SU-DHL-6 (cell line): ENCODE results near the gene MAPKAPK3.

Experiments
- H2AFZ ChIP-seq: fragments of 200-600 bp; sonication (generic); 2 replicates; pipeline ENCODE4 v1.6.1; 2014; ENCODE audit warnings: low read depth, mild to moderate bottlenecking, moderate library complexity, mixed read lengths, antibody characterized with exemption, low read length; ENCODE audit not compliant: severe bottlenecking
- H3F3A ChIP-seq: fragments of 200-600 bp; shearing (Covaris generic); 2 replicates; pipeline ENCODE4 v1.6.0; 2016; ENCODE audit warnings: antibody characterized with exemption, mild to moderate bottlenecking; ENCODE audit not compliant: insufficient read depth
- H3K27ac ChIP-seq: fragments of 200-600 bp; sonication (generic); 2 replicates; pipeline ENCODE4 v1.5.1; 2016; ENCODE audit warnings: low read depth, mild to moderate bottlenecking, low read length, moderate library complexity, mixed read lengths
- H3K27me3 ChIP-seq: fragments of 200-600 bp; sonication (generic), shearing (Covaris generic); 2 replicates; pipeline ENCODE4 v1.6.0; 2014; ENCODE audit warnings: mild to moderate bottlenecking, low read length
- H3K36me3 ChIP-seq: fragments of 200-600 bp; sonication (generic); 2 replicates; pipeline ENCODE4 v1.6.1; 2014; ENCODE audit warnings: mild to moderate bottlenecking, low read length, mixed read lengths
- H3K4me2 ChIP-seq: fragments of 300-600, 200-600 bp; shearing (Covaris generic), sonication (generic); 2 replicates; pipeline ENCODE4 v1.6.0; 2014; ENCODE audit warnings: low read length, low read depth, mild to moderate bottlenecking; ENCODE audit not compliant: poor library complexity, severe bottlenecking
- H3K4me3 ChIP-seq: fragments of 200-600 bp; sonication (generic); 2 replicates; pipeline ENCODE4 v1.5.1; 2014; ENCODE audit warnings: antibody characterized with exemption, low read length, mild to moderate bottlenecking, mixed read lengths; ENCODE audit not compliant: insufficient read depth, poor library complexity, severe bottlenecking
- H3K79me2 ChIP-seq: fragments of 200-600 bp; sonication (generic); 2 replicates; pipeline ENCODE4 v1.6.1; 2014; ENCODE audit warnings: mild to moderate bottlenecking, low read length, moderate library complexity; ENCODE audit not compliant: insufficient read depth
- H3K9ac ChIP-seq: fragments of 200-600 bp; sonication (generic); 2 replicates; pipeline ENCODE4 v1.7.0; 2014; ENCODE audit warnings: mild to moderate bottlenecking, low read length
- H3K9me2 ChIP-seq: fragments of 200-600 bp; sonication (generic); replicated peaks from 2 replicates; pipeline ENCODE4 v1.6.1; 2014; ENCODE audit warnings: low read length; ENCODE audit not compliant: insufficient read depth
- H3K9me3 ChIP-seq: fragments of 200-600 bp; sonication (generic); 2 replicates; pipeline ENCODE4 v1.6.1; 2014; ENCODE audit warnings: low read length, mixed read lengths; ENCODE audit not compliant: insufficient read depth
- H4K20me1 ChIP-seq: fragments of 200-600 bp; sonication (generic); 2 replicates; pipeline ENCODE4 v1.6.1; 2014; ENCODE audit warnings: low read depth, mild to moderate bottlenecking, antibody characterized with exemption, low read length, moderate library complexity, mixed read lengths
- CTCF ChIP-seq: fragments of 200-600 bp; sonication (generic); IDR thresholded peaks from one replicate; pipeline ENCODE4 v1.5.1; 2017; ENCODE audit warnings: antibody characterized with exemption, mild to moderate bottlenecking, low read length, moderate library complexity; ENCODE audit not compliant: insufficient read depth, poor library complexity, severe bottlenecking
- EZH2phosphoT487 ChIP-seq: fragments of 200-600 bp; sonication (generic), shearing (Covaris generic); conservative IDR thresholded peaks from 2 replicates; pipeline ENCODE4 v1.6.1; 2018; ENCODE audit warnings: mild to moderate bottlenecking, antibody characterized with exemption, low read length, moderate library complexity, mixed read lengths

Gene MAPKAPK3

GRCh38 chr3:50572801-50573371 lies 44.1 kb upstream of the MAPKAPK3 start:
- Histone ChIP-seq H3K36me3 (no peaks in the 10 kb centered on the region), H3K4me3 (no peak overlapping the region)

DNA sequence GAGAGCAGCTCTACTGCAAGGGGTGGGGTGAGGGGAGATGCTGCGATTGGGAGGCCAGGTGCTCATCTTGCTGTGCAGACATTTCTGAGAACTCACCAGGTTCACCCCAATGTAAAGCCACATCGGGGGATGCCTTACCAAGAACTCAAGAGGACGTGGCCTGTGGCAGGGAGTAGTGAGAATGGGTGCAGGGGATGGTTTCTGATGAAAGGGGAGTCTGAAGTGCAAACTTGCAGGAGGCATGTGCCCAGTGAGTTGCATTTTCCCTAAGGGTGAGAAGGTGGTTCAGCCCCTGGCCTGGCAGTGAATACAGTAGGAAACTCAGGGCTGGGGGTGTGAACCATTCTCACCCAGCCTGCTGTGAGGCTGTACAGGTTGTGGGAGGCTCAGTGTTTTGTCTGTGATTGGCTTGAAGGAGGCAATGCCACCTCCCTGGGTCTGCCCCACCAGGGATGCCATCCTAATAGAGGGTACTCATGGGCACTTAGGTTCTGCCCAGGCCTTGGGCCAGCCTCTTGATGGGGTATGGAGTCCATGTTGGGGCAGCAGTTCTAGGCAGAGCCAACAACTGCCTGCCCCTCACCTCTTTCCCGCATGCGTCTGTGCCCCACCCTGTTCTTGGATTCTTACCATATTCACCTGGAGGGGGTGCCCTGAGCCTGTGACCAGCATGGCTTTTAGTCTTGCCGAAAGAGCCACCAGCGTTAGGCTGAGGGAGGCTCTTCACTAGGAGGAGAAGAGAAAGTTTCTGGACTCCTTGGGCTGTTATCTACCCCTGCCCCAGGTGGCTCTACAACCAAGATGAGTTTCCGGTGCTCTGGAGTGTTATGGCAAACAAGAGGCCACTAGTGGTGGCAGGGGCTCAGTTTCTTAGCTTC lies 43.1 kb upstream of the MAPKAPK3 start:
- H3K9ac ChIP-seq = no peak overlapping the region
- H3K4me3 ChIP-seq = no peak overlapping the region
- no peak overlapping the region for H2AFZ ChIP-seq

More at GRCh38 chr3:50572801-50573371, 44.1 kb upstream of the MAPKAPK3 start:
- no peaks in the 10 kb centered on the region for H3K79me2 ChIP-seq
- peaks cover 6% of the 10 kb centered on the region; the same call in 1 of the 2 replicates for H3F3A ChIP-seq
- TF ChIP-seq EZH2phosphoT487 = no peak
- no peak for TF ChIP-seq CTCF
- H2AFZ ChIP-seq = no peak overlapping the region
- no peaks in the 10 kb centered on the region for H3K9me2 ChIP-seq
- H3K9me3 ChIP-seq = no peaks in the 10 kb centered on the region
- no peak overlapping the region for H3K4me2 ChIP-seq
- H4K20me1 ChIP-seq = no peaks in the 10 kb centered on the region
- no peak overlapping the region for H3K27ac ChIP-seq
- H3K9ac ChIP-seq = no peak overlapping the region
- no peaks in the 10 kb centered on the region for H3K27me3 ChIP-seq

GRCh38 chr3:50574444-50574831 lies 42.5 kb upstream of the MAPKAPK3 start:
- no peaks in the 10 kb centered on the region for H3K9me2 ChIP-seq
- H3K9me3 ChIP-seq = no peaks in the 10 kb centered on the region
- H3K9ac ChIP-seq = no peak overlapping the region
- H3K4me3 ChIP-seq = no peak overlapping the region
- no peak for TF ChIP-seq EZH2phosphoT487
- no peak for TF ChIP-seq CTCF
- no peaks in the 10 kb centered on the region for H3K36me3 ChIP-seq
- peaks cover 6% of the 10 kb centered on the region; the same call in 1 of the 2 replicates for H3F3A ChIP-seq
- no peak overlapping the region for H3K4me2 ChIP-seq
- no peak overlapping the region for H2AFZ ChIP-seq
- H4K20me1 ChIP-seq = no peaks in the 10 kb centered on the region
- H3K27me3 ChIP-seq = no peaks in the 10 kb centered on the region
- H3K27ac ChIP-seq = no peak overlapping the region
- H3K79me2 ChIP-seq = no peaks in the 10 kb centered on the region

More for the DNA sequence above, 43.1 kb upstream of the MAPKAPK3 start:
- Histone ChIP-seq H3K9me2 (no peaks in the 10 kb centered on the region), H4K20me1 (no peaks in the 10 kb centered on the region), H3K4me2 (no peak overlapping the region), H3K79me2 (no peaks in the 10 kb centered on the region), H3K9me3 (no peaks in the 10 kb centered on the region), H3K27me3 (no peaks in the 10 kb centered on the region), H3K36me3 (no peaks in the 10 kb centered on the region), H3F3A (peaks cover 6% of the 10 kb centered on the region; the same call in 1 of the 2 replicates), H3K27ac (no peak overlapping the region)
- no peak for TF ChIP-seq CTCF
- TF ChIP-seq EZH2phosphoT487 = no peak
